GM19025 (cell line): ENCODE measurements around the gene CALCOCO1.

Experiments
- ATAC-seq: cut with Tn5 transposase; IDR thresholded peaks from one replicate; pipeline ENCODE4 v1.9.1; 2021; ENCODE audit warnings: mild to moderate bottlenecking, low read depth, moderate library complexity; ENCODE audit not compliant: unreplicated experiment

CALCOCO1 gene

GRCh38 chr12:53674977-53675700 lies 52.1 kb downstream of the CALCOCO1 start:
- ATAC-seq: no peak

- no peak for ATAC-seq
Observed at GRCh38 chr12:53670971-53671370, 56.3 kb downstream of the CALCOCO1 start.

GRCh38 chr12:53670308-53670707 lies 56.9 kb downstream of the CALCOCO1 start:
- ATAC-seq: no peak

- ATAC-seq: no peak
Observed at GRCh38 chr12:53667080-53667479, 60.2 kb downstream of the CALCOCO1 start.

GRCh38 chr12:53664936-53665335 lies 62.3 kb downstream of the CALCOCO1 start:
- ATAC-seq: no peak

GRCh38 chr12:53664191-53664590 lies 63.1 kb downstream of the CALCOCO1 start:
- ATAC-seq: no peak

GRCh38 chr12:53660041-53660440 lies 67.2 kb downstream of the CALCOCO1 start:
- ATAC-seq: no peak

- no peak for ATAC-seq
Observed at GRCh38 chr12:53659571-53659981, 67.7 kb downstream of the CALCOCO1 start.

- no peak for ATAC-seq
Observed at GRCh38 chr12:53659011-53659551, 68.2 kb downstream of the CALCOCO1 start.
